Neural crest cell (in vitro differentiated cells): Measurements from ENCODE around the gene OTOR. TPM values are rescaled to one million over a fixed set of nuclear protein-coding genes. Genes with fewer than 3 reads are reported as not detected.

Source experiments
- DNase-seq: peaks from one replicate; pipeline ENCODE4 v3.0.0; 2021; ENCODE audit warnings: low read depth, mixed read lengths, low spot score
- H3K27ac Mint-ChIP-seq: one replicate; pipeline ENCODE4 v1.8.0; 2021; ENCODE audit warnings: mild to moderate bottlenecking, mixed read lengths; ENCODE audit not compliant: unreplicated experiment
- H3K27me3 Mint-ChIP-seq: 2 replicates; pipeline ENCODE4 v1.8.0; 2021; ENCODE audit warnings: low read depth, mild to moderate bottlenecking, mixed read lengths
- H3K36me3 Mint-ChIP-seq: 2 replicates; pipeline ENCODE4 v1.8.0; 2021; ENCODE audit warnings: low read depth, mild to moderate bottlenecking, mixed read lengths
- H3K4me1 Mint-ChIP-seq: 2 replicates; pipeline ENCODE4 v1.8.0; 2021; ENCODE audit warnings: mixed read lengths
- H3K4me3 Mint-ChIP-seq: one replicate; pipeline ENCODE4 v1.8.0; 2021; ENCODE audit warnings: mild to moderate bottlenecking, mixed read lengths
- H3K9me3 Mint-ChIP-seq: 2 replicates; pipeline ENCODE4 v1.8.0; 2021; ENCODE audit warnings: mixed read lengths
- CTCF ChIP-seq: fragments of 200-600 bp; sonication (generic); conservative IDR thresholded peaks from 2 replicates; pipeline ENCODE4 v1.5.0; 2021; ENCODE audit warnings: antibody characterized with exemption, mild to moderate bottlenecking
- long read RNA-seq: library from polyadenylated mRNA; unstranded; transcript quantifications from one replicate; pipeline ENCODE4 v2.0.0, GENCODE V29; 2020
- total RNA-seq: library from RNA; stranded (reverse); gene quantifications from 2 replicates; pipeline ENCODE4 v1.2.1, GENCODE V29; 2021

OTOR gene, protein sequence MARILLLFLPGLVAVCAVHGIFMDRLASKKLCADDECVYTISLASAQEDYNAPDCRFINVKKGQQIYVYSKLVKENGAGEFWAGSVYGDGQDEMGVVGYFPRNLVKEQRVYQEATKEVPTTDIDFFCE
- not detected in 2 replicates for total RNA-seq
- long read RNA-seq = 0 reads

DNA sequence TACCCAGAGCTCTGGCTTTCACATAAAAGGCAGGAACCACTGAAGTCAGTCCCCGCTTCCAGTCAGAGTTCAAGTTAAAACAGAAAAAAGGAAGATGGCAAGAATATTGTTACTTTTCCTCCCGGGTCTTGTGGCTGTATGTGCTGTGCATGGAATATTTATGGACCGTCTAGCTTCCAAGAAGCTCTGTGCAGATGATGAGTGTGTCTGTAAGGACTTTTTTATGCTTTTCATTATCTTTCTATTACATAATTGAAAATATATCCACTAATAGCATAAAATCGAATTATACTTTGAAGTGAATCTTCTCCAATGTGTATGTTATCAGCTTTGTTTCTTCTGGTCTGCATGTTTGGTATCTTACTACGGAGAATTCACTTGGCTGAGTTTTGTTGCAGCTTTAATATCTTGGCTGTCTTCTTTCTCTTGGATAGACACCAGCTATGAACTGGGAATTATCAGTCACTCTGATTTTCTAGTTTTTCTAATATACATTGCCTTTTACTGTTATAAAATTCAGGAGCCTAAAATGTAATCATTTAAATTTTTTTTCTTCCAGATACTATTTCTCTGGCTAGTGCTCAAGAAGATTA lies at the start of gene OTOR:
OTOR (plus strand) TSS at position 51 of the 593 bp plus-strand sequence; CDS start at position 95, 44 bp downstream.
- H3K4me3 Mint-ChIP-seq = no peak within 1 kb of the TSS
- no peaks in the 10 kb centered on the region for H3K36me3 Mint-ChIP-seq
- H3K27ac Mint-ChIP-seq = no peak within 1 kb of the TSS
- no peaks in the 10 kb centered on the region for H3K27me3 Mint-ChIP-seq
- DNase-seq = no peak
- no peaks in the 10 kb centered on the region for H3K9me3 Mint-ChIP-seq
- TF ChIP-seq CTCF = no peak
- no peaks in the 10 kb centered on the region for H3K4me1 Mint-ChIP-seq

DNA sequence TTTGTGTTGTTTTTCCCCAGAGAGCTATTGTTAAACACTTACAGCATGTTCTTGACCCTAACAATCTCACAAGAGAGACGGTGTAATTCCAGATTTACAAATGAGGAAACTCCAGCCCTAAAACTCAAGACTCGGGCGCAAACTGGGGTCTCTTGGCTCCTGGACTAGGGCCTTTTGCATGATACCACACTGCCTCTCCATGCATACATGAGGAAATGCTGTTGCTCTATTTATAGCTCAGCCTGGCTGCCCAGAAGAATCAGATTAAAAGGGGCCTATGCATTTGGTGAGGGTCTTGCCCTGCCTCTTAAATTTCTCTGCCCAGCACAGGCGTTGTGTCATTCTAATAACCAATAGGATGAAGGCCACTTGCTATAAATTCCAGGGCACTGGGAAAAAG lies 48.9 kb upstream of the OTOR start:
- no peak overlapping the region for H3K27ac Mint-ChIP-seq
- TF ChIP-seq CTCF = no peak
- no peak overlapping the region for H3K4me3 Mint-ChIP-seq
- no peaks in the 10 kb centered on the region for H3K27me3 Mint-ChIP-seq
- no peak for DNase-seq
- peaks cover 8% of the 10 kb centered on the region for H3K4me1 Mint-ChIP-seq
- no peaks in the 10 kb centered on the region for H3K36me3 Mint-ChIP-seq
- no peaks in the 10 kb centered on the region for H3K9me3 Mint-ChIP-seq

DNA sequence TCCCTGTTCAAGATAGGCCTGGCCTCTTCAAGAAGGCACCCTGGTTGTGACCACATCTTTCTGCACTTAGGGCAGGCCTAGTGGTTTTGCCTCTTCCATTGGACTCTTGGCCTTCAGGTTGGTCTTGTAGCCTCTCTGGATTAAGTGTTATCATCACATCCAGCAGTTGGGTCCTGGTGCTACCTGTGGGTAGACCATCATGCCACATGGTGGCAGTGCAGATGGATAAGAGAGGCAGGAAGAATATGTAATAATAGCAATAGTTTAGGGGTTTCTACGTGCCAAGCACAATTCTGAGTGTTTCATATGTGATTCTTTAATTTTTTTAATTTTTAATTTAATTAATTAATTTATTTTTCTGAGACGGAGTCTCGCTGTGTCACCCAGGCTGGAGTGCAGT lies 46.9 kb upstream of the OTOR start:
- Mint-ChIP-seq H3K36me3 (peaks cover 8% of the 10 kb centered on the region), H3K9me3 (peaks cover 6% of the 10 kb centered on the region), H3K27me3 (no peaks in the 10 kb centered on the region), H3K4me3 (no peak overlapping the region), H3K27ac (no peak overlapping the region), H3K4me1 (peaks cover 4% of the 10 kb centered on the region)
- peak; percentile 41 for TF ChIP-seq CTCF
- no peak for DNase-seq

DNA sequence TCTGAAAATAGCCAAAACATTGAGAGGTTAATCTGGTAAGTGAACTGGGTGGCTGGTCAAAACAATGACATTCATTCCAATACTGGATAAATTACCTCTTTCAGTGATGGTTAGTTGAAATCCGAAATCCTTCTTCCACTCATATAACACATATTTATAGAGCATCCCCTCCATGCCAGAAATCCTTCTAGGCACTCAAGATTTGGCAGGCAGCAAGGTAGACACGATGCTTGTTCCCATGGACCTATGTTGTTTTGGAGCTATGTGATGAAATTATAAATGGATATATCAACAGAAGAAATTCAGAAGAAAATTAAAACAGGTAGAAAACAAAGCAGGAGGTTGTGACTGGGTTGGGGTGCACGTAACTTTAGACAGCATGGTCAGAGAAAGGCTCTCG lies 44.6 kb upstream of the OTOR start:
- no peaks in the 10 kb centered on the region for H3K27me3 Mint-ChIP-seq

GRCh38 chr20:16707674-16708073 lies 40.5 kb upstream of the OTOR start:
- Mint-ChIP-seq H3K4me3 (no peak overlapping the region), H3K27ac (no peak overlapping the region), H3K4me1 (peaks cover 9% of the 10 kb centered on the region), H3K27me3 (no peaks in the 10 kb centered on the region), H3K9me3 (peaks cover 9% of the 10 kb centered on the region), H3K36me3 (peaks cover 12% of the 10 kb centered on the region)
- DNase-seq = no peak
- TF ChIP-seq CTCF = no peak

More for the DNA sequence above, 44.6 kb upstream of the OTOR start:
- Mint-ChIP-seq H3K36me3 (peaks cover 12% of the 10 kb centered on the region), H3K9me3 (peaks cover 9% of the 10 kb centered on the region), H3K27ac (no peak overlapping the region), H3K4me1 (peaks cover 4% of the 10 kb centered on the region), H3K4me3 (no peak overlapping the region)
- TF ChIP-seq CTCF = no peak
- DNase-seq = no peak
